Hematopoietic multipotent progenitor cell treated with erythropoietin and hydrocortisone succinate and interleukin-3 and kit ligand, for 6 days (in vitro differentiated cells): ENCODE measurements around the gene KAZN.

Experiments used
- DNase-seq: peaks from one replicate; pipeline ENCODE4 v3.0.0-alpha.2; 2015

KAZN gene

GRCh38 chr1:14679027-14679688, 80.7 kb downstream of the KAZN start:
- DNase-seq = no peak

- no peak for DNase-seq
Measured at GRCh38 chr1:14681182-14681581, 82.7 kb downstream of the KAZN start.

GRCh38 chr1:14682941-14683621, 84.6 kb downstream of the KAZN start:
- DNase-seq = no peak

- DNase-seq = no peak
Measured at GRCh38 chr1:14685078-14685477, 86.6 kb downstream of the KAZN start.

- no peak for DNase-seq
Measured at GRCh38 chr1:14686701-14687100, 88.2 kb downstream of the KAZN start.

GRCh38 chr1:14687147-14687546, 88.7 kb downstream of the KAZN start:
- DNase-seq = no peak

- no peak for DNase-seq
Measured at GRCh38 chr1:14689996-14690615, 91.6 kb downstream of the KAZN start.

- no peak for DNase-seq
Measured at GRCh38 chr1:14693949-14694348, 95.5 kb downstream of the KAZN start.

- no peak for DNase-seq
Measured at GRCh38 chr1:14694589-14694988, 96.1 kb downstream of the KAZN start.

GRCh38 chr1:14696761-14697160, 98.3 kb downstream of the KAZN start:
- DNase-seq = no peak

- no peak for DNase-seq
Measured at GRCh38 chr1:14697353-14697752, 98.9 kb downstream of the KAZN start.

- DNase-seq = no peak
Measured at GRCh38 chr1:14698314-14698713, 99.8 kb downstream of the KAZN start.

GRCh38 chr1:14699620-14700019, 101.1 kb downstream of the KAZN start:
- DNase-seq = no peak

GRCh38 chr1:14704846-14705245, 106.4 kb downstream of the KAZN start:
- no peak for DNase-seq

- DNase-seq = no peak
Measured at GRCh38 chr1:14705824-14706223, 107.3 kb downstream of the KAZN start.

- DNase-seq = no peak
Measured at GRCh38 chr1:14706631-14707030, 108.1 kb downstream of the KAZN start.

- no peak for DNase-seq
Measured at GRCh38 chr1:14707531-14708445, 109.3 kb downstream of the KAZN start.

- no peak for DNase-seq
Measured at GRCh38 chr1:14710331-14710730, 111.8 kb downstream of the KAZN start.

- no peak for DNase-seq
Measured at GRCh38 chr1:14712136-14712535, 113.7 kb downstream of the KAZN start.

GRCh38 chr1:14713077-14713476, 114.6 kb downstream of the KAZN start:
- DNase-seq = no peak

GRCh38 chr1:14715266-14715665, 116.8 kb downstream of the KAZN start:
- no peak for DNase-seq

- no peak for DNase-seq
Measured at GRCh38 chr1:14715802-14716201, 117.3 kb downstream of the KAZN start.

GRCh38 chr1:14716474-14716873, 118.0 kb downstream of the KAZN start:
- no peak for DNase-seq
